Measurements from ENCODE around the gene MMD.
"Not testable (repeated sequence)": the region's sequence is repeated elsewhere in the genome, so short reads cannot be mapped to it uniquely, and the experiment has no call there.

MMD gene

GRCh38 chr17:55424893-55425540 is 3.4 kb upstream of the MMD start:
- H3K27ac ChIP-seq = no peak overlapping the region
- DNase-seq (ENCODE audit: low read depth, low spot score) = no peak

DNA sequence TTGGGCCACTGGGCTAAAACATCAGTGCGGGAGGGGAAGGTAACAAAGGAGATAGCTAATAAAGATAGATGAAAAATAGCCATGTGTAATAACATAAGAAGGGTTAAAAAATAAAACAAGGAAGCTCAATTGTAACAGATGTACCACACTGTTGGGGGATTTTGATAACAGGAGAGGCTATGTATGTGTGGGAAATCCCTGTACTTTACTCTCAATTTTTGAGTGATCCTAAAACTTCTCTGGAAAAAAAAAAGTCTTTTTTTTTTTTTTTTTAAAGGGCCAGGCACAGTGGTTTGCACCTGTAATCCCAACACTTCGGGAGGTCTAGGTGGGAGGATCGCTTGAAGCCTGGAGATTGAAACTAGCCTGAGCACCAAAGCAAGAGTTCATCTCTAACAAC is 1.9 kb upstream of the MMD start:
- no peak for DNase-seq (ENCODE audit: low read depth, low spot score)
- H3K27ac ChIP-seq = no peak overlapping the region

GRCh38 chr17:55422828-55423164 is 1.2 kb upstream of the MMD start:
- not testable (repeated sequence) for H3K27ac ChIP-seq; DNase-seq (ENCODE audit: low read depth, low spot score)

DNA sequence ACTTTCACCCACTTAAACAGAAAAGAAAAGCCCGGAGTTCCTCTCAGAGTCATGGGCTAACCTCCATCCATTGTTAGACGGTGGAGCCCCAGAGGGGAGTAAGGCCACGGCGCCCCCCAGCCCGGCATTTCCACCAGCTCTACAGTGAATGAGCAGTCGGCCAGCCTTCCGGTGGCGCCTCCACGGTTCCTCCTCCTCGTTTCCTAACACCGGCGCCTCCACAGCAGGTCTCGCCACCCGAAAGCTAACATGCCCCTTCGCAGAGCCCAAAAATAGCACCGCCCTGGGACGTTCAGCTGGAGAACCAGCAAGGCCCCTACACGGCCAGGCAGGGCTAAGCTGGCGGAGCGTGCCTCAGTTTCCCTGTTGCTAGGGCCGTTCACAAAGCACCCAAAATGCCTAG is 858 bp downstream of the MMD start:
- no peak for DNase-seq (ENCODE audit: low read depth, low spot score)

DNA sequence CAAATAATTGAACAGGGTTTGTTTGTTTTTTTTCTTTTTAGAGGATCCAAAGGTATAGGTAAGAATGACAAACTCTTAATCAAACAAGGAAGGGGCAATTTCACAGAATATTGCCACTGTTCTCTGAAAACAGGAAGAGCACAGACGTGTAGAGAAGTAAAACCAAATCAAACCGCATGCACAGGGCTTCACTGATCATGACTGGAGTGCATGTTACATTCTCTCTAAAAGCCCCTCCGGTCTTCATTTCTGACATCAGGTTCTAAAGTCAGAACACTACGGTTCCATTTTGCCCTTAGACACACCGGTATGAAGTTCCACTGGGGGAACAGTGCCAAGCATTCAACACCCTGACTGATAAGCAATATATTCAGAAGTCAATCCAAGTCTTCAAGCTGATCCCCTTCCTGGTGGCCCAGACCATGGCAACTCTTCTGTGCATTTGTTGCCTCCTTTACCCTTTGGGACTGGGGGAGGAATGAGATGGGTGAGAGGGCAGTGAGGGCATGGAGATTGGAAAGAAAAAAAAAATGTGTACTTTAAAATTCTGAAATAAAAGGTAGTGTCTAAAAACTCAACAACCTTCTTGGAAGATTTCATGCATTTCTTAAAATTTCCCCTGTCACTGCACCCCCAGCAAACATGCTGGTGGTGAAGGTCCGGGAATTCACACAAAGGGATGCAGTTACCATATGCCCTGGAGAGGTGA is 1.4 kb downstream of the MMD start:
- no peak for DNase-seq (ENCODE audit: low read depth, low spot score)
- no peak overlapping the region for H3K27ac ChIP-seq

More for the DNA sequence above, 858 bp downstream of the MMD start:
- no peak overlapping the region for H3K27ac ChIP-seq

DNA sequence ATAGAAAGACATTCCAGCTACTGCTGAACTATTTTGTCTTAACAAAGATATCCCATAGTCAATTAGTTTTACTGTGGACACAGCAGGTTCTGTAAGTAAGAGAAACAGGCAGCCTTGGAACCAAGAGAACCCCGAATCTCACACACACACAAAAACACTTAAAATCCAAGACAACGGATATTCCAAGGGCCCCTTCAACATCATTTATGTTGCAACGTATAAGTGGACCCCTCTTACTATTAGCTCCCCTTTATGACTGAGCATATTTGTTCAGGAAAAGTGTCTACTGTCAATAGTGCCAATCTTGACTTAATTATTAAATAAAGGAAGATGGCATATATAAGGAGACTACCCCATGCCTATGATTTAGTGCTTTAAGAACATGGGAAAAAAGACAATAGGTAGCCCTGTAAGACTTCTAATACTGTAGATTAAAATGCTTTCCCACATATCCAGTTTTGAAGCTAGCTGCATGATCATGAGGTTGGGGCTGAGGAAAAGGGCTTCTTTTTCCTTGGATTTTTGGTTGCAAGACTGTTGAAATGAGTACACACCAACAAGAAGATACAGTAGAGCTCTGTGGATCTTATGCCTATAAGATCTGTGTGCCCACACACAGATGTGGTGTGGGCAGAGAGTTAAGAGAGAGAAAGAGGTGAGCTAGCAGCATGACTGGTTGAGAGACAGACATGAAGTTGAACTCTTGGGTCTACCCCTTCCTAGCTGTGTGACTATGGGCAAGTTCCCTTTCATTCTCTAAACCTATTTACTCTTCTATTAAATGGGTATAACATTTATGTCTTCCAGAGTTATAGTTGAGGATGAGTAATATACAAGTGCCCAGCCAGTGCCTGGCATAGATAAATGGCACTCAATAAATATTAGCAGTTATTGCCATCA is 3.0 kb downstream of the MMD start:
- DNase-seq (ENCODE audit: low read depth, low spot score) = no peak
- no peak overlapping the region for H3K27ac ChIP-seq

- no peak overlapping the region for H3K27ac ChIP-seq
- no peak for DNase-seq (ENCODE audit: low read depth, low spot score)
Observed at GRCh38 chr17:55417411-55418268, 4.0 kb downstream of the MMD start.

- no peak for DNase-seq (ENCODE audit: low read depth, low spot score)
- H3K27ac ChIP-seq = no peak overlapping the region
Observed at GRCh38 chr17:55416470-55417052, 5.1 kb downstream of the MMD start.

DNA sequence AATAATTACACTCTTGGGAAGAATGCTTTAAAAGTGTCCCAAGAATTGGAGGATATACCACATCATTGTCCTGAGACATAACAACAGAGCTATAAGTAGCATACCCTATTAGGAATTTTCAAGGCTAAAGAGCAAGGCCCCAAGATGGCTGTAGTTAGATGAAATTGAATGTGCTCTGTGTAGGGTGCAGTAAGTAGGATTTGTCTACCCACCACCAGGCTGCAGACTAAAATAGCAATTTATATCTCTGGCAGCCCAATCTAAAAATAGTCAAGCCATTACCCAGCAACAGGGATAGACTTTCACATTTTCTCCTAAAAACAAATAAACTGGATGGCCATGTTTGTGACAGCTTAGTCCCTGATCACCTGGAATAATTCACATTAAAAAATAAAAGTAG is 5.6 kb downstream of the MMD start:
- H3K27ac ChIP-seq = no peak overlapping the region
- no peak for DNase-seq (ENCODE audit: low read depth, low spot score)

DNA sequence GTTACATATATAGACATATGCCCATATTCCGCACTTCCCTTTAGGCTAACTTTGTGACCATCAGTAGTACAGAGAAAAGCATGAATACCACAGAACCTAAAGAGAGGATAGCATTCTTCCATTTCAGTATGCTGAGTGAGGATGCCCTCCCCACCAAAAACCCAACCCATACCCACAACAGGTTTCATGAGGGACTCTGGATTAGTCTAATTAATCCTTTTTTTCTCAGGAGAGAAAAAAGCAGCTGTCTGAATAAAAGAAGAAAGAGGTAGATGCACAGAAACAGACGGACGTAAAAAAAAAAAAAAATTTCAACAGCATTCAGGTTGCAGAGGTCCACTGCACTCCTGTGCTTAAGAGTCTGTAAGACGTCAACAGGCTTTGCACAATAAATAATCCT is 6.7 kb downstream of the MMD start:
- H3K27ac ChIP-seq = no peak overlapping the region
- DNase-seq (ENCODE audit: low read depth, low spot score) = no peak

- no peak for DNase-seq (ENCODE audit: low read depth, low spot score)
- no peak overlapping the region for H3K27ac ChIP-seq
Observed at GRCh38 chr17:55413825-55414489, 7.7 kb downstream of the MMD start.

DNA sequence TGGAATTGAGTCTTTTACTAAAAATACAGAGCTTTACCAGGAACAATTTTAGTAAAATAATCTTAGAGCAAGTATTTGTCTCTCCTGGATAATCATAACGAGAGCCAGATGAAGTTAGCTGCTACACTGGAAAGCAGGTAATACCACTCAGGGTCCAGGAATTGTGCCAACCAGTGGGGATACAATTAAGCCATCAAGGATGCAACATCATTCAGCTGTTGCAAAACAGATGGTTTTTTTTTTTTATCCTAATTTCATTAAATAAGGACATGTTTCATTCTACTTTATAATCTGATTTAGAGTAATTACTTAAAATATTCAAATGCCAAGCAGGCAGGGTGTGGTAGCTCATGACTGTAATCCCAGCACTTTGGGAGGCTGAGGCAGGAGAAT is 10.2 kb downstream of the MMD start:
- no peak overlapping the region for H3K27ac ChIP-seq
- no peak for DNase-seq (ENCODE audit: low read depth, low spot score)

DNA sequence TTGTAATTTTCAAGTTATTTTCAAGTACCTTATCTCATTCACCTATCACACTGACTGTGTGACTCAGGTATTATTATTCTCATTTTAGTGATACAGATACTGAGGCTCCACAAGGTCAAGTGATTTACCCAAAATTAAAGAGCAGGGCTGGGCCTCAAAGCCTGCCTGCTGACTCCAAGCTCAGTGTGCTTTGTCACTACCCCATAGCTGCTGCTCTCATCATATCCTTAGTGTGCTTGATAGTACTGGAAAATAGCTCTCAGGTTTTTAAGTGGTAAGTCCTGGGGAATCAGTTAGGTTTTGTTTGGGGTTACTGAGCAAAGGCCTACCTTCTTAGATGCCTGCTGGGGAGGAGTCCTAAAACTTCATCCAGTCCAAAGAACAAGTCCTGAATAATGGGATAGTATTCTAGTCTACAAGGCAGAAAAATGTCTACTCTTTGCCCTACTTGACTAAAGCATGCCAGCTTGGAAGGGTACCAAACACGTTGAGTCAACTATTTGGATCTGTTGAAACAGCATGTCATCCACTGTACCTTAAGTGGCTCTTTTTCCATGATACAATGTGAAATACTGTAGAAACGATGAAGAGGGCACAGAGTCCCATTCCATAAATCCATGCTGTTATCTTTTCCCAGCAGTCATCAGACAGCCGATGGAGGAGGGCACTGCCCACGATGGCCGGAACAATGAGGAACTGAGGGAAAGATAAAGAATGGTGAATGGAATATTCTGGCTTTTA is 10.7 kb downstream of the MMD start:
- H3K27ac ChIP-seq = no peak overlapping the region

DNA sequence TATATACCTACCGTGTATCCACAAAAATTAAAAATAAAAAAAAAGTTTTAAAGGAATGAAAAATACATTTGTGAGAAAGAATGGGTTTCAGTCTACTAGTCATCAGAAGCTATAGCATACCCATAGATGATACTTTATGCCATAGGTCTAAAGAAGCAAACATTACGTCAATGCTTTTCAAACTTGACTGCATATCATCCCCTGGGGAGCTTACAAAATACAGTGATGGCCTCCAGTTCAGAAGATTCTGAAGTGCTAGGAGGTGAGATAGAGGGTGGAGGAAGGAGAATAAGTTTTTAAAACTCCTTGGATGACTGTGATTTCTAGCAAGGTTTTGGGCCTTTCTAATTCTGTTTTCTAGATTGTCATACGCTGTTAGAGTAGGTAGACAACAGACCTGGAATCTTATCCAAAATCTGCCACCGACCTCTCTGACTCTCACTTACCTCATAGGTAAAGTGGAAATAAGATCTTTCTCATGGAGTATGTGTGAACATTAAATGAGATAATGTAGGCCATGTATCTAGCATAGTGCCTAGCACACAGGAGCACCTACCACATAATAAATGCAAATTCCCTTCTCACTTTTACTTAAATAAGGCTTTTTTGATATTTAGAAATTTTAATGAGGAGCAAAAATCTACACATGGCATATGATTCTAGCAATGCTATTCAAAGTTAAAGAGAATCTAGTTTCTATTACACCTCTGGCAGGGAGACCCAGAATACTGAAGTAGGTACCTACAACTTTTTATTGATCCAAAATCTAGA is 12.4 kb downstream of the MMD start:
- no peak overlapping the region for H3K27ac ChIP-seq
- no peak for DNase-seq (ENCODE audit: low read depth, low spot score)

More for the DNA sequence above, 10.7 kb downstream of the MMD start:
- DNase-seq (ENCODE audit: low read depth, low spot score) = no peak

GRCh38 chr17:55407641-55408566 is 13.7 kb downstream of the MMD start:
- no peak for DNase-seq (ENCODE audit: low read depth, low spot score)
- no peak overlapping the region for H3K27ac ChIP-seq

DNA sequence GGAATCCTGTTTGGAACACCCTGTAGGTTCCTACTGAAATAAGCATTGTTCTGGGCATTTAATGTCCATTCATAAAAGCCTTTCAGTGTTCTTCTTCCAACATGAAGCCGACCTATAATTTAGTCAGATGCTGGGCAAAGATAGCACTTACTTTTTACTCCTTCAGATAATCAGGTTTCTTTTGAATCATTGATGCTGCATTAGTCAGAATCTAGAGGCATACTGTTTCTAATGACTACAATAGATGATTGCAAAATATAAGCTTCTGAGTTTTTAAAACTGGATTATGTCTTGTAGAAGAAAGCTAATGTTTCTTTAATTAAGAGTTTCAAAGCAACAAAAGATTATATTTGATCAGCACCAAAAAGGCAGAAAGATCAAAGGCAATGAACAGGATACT is 16.0 kb downstream of the MMD start:
- no peak for DNase-seq (ENCODE audit: low read depth, low spot score)
- no peak overlapping the region for H3K27ac ChIP-seq

GRCh38 chr17:55404197-55404596 is 17.4 kb downstream of the MMD start:
- not testable (repeated sequence) for DNase-seq (ENCODE audit: low read depth, low spot score); H3K27ac ChIP-seq
